Stimulated activated CD4-positive, alpha-beta T cell treated with anti-CD3 and anti-CD28 coated beads, Interleukin-1b, Interleukin-23, amount 100 ng/mL, for 48 hours (primary cell): ENCODE data around the gene CCT3.
"Not testable (repeated sequence)": the region's sequence is repeated elsewhere in the genome, so short reads cannot be mapped to it uniquely, and the experiment has no call there.

ENCODE experiments used
- DNase-seq: peaks from one replicate; pipeline ENCODE4 v3.0.0-alpha.2; 2020

Gene CCT3

GRCh38 chr1:156368157-156368658 lies 30.1 kb upstream of the CCT3 start:
- no peak for DNase-seq

- DNase-seq: no peak
These were observed 29.5 kb upstream of the CCT3 start for GRCh38 chr1:156367383-156368156.

- DNase-seq: no peak
These were observed 28.5 kb upstream of the CCT3 start for GRCh38 chr1:156366378-156367166.

- DNase-seq: no peak
These were observed 27.7 kb upstream of the CCT3 start for GRCh38 chr1:156365754-156366153.

GRCh38 chr1:156360534-156360933 lies 22.4 kb upstream of the CCT3 start:
- DNase-seq: no peak

- DNase-seq: no peak
These were observed 21.9 kb upstream of the CCT3 start for GRCh38 chr1:156359973-156360372.

- no peak for DNase-seq
These were observed 21.2 kb upstream of the CCT3 start for GRCh38 chr1:156359249-156359648.

GRCh38 chr1:156358641-156359040 lies 20.5 kb upstream of the CCT3 start:
- DNase-seq: no peak

- no peak for DNase-seq
These were observed 19.9 kb upstream of the CCT3 start for GRCh38 chr1:156357977-156358376.

- peak; percentile 65 for DNase-seq
These were observed 18.9 kb upstream of the CCT3 start for GRCh38 chr1:156356875-156357534.

GRCh38 chr1:156356262-156356874 lies 18.3 kb upstream of the CCT3 start:
- DNase-seq: peak; percentile 36

- not testable (repeated sequence) for DNase-seq
These were observed 14.4 kb upstream of the CCT3 start for GRCh38 chr1:156352481-156352880.

GRCh38 chr1:156347331-156347730 lies 9.2 kb upstream of the CCT3 start:
- no peak for DNase-seq

- DNase-seq: no peak
These were observed 8.5 kb upstream of the CCT3 start for GRCh38 chr1:156346636-156347035.

GRCh38 chr1:156346035-156346434 lies 7.9 kb upstream of the CCT3 start:
- not testable (repeated sequence) for DNase-seq

- DNase-seq: no peak
These were observed 6.3 kb upstream of the CCT3 start for GRCh38 chr1:156344409-156344808.

GRCh38 chr1:156342166-156342955 lies 4.3 kb upstream of the CCT3 start:
- no peak for DNase-seq

- no peak for DNase-seq
These were observed 258 bp downstream of the CCT3 start for GRCh38 chr1:156337888-156338179.

GRCh38 chr1:156337052-156337887 lies 822 bp downstream of the CCT3 start:
- peak; percentile 8 for DNase-seq

- DNase-seq: no peak
These were observed 1.9 kb downstream of the CCT3 start for GRCh38 chr1:156336242-156336641.

GRCh38 chr1:156323179-156323578 lies 14.9 kb downstream of the CCT3 start:
- not testable (repeated sequence) for DNase-seq
